WI38 (cell line): ENCODE results near the gene MYH1.

ENCODE experiments used
- H3K4me3 ChIP-seq: 2 replicates; pipeline ENCODE4 v1.5.1; 2011; ENCODE audit warnings: low read depth, mild to moderate bottlenecking, control low read depth, low read length
- TF ChIP-seq, protein P1 (sequence below): IDR thresholded peaks from 2 replicates; pipeline ENCODE4 v1.5.1; 2012; ENCODE audit warnings: low read depth, mild to moderate bottlenecking, control low read depth, low read length

The MYH1 gene

DNA sequence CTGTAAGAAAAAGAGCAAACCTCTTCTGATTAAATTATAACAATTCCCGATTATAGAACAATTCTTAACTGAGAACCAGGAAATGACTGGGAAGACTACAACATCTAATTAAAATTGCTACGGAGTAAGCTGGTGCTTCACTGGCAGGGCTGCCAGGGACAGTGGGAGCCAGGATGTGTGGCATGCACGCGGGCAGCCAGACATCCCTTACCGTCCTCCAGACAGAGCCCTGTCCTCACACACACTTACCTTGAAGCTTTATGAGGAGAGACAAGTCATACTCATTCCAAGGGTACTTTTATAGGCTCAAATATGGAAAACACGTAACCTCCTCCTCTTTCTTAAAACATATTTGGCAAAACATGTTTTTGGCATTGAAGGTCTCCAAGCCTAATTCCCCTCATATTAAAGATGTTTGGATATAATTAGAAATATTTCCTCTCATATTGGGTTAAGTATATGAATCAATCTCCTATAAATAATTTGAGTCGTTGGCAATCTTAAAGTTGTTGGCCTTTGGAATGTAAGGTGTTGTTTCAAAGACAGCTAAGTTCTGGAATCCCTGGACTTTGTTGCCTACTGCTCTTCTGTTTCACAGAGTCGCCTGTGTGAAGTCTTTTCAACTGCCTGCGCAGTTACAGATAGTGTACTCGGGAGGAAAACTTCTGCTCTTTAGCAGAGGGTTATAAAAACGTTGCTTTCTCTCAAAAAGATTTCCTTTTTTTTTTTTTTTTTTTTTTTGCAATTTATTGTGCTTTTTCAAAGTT, at the start of gene MYH1:
MYH1 (minus strand) TSS at position 272 of the 767 bp plus-strand sequence. CDS start 1,900 bp downstream, outside the sequence.
- no peak within 1 kb of the TSS for H3K4me3 ChIP-seq
- TF ChIP-seq, protein P1, sequence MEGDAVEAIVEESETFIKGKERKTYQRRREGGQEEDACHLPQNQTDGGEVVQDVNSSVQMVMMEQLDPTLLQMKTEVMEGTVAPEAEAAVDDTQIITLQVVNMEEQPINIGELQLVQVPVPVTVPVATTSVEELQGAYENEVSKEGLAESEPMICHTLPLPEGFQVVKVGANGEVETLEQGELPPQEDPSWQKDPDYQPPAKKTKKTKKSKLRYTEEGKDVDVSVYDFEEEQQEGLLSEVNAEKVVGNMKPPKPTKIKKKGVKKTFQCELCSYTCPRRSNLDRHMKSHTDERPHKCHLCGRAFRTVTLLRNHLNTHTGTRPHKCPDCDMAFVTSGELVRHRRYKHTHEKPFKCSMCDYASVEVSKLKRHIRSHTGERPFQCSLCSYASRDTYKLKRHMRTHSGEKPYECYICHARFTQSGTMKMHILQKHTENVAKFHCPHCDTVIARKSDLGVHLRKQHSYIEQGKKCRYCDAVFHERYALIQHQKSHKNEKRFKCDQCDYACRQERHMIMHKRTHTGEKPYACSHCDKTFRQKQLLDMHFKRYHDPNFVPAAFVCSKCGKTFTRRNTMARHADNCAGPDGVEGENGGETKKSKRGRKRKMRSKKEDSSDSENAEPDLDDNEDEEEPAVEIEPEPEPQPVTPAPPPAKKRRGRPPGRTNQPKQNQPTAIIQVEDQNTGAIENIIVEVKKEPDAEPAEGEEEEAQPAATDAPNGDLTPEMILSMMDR = no peak

- TF ChIP-seq, protein P1 = no peak
- no peak overlapping the region for H3K4me3 ChIP-seq
Observed at GRCh38 chr17:10563991-10564660, 45.8 kb upstream of the MYH1 start.

DNA sequence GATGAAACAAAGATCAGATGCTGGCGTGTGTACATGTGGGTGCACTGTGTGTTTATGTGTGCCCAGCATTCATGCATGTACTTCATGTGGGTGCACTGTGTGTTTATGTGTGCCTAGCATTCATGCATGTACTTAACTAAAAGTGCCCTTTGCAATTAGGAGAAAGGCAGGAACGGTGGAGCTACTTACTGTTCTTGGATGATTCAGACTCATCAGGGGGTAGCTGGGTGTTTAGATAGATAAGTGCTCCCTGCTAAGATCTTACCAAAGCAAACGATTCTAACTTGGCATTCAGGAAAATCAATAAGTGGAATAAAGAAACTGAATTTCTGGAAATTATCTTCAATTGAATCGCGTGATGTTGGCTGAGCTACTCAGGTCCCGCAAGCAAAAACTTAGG, 39.7 kb upstream of the MYH1 start:
- TF ChIP-seq, protein P1 = no peak
- no peak overlapping the region for H3K4me3 ChIP-seq

- no peak overlapping the region for H3K4me3 ChIP-seq
- TF ChIP-seq, protein P1 = no peak
Observed at GRCh38 chr17:10557422-10557821, 39.1 kb upstream of the MYH1 start.

- TF ChIP-seq, protein P1 = no peak
- H3K4me3 ChIP-seq = no peak overlapping the region
Observed at GRCh38 chr17:10556301-10557005, 38.1 kb upstream of the MYH1 start.

DNA sequence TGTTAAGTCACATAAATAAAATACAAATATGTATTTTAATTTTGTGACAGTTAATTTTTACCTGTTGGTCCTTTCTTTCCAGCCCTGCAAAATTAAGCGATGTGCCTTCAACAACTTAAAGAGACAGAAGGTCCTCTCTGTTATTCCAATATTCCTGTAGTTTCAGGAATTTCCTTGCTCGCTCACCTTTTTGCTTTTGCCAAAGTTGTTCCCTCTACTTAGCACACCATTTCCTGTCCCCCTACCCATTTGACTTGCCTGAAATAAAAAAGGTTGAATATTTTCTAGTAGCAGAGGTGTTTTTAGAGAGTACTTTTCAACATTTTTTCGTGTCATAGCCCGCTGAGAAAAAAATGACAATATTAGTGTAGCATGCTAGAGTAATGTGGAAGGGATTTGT, 31.7 kb upstream of the MYH1 start:
- TF ChIP-seq, protein P1 = no peak
- no peak overlapping the region for H3K4me3 ChIP-seq
